H1 (cell line): ENCODE data around the gene CIAO3.

ENCODE experiments used
- POLR2A ChIP-seq, 2 experiments: IDR thresholded peaks; 1 replicate in 1 of 2; 2 replicates in 1 of 2; pipeline ENCODE4 v1.6.1; 2011; ENCODE audit warnings: low read depth in 2 of 2, low read length in 2 of 2, mild to moderate bottlenecking in 2 of 2; ENCODE audit errors: control extremely low read depth in 1 of 2
- RBBP5 ChIP-seq: IDR thresholded peaks from 2 replicates; pipeline ENCODE4 v1.7.1; 2012; ENCODE audit warnings: low read depth, mild to moderate bottlenecking, inconsistent platforms, low read length, moderate library complexity, borderline replicate concordance
- RFX5 ChIP-seq: IDR thresholded peaks from 2 replicates; pipeline ENCODE4 v1.6.1; 2011; ENCODE audit warnings: low read depth, low read length, improper control_type of control experiment, borderline replicate concordance
- TEAD4 ChIP-seq: IDR thresholded peaks from 2 replicates; pipeline ENCODE4 v1.6.1; 2012; ENCODE audit warnings: low read depth, low read length, inconsistent platforms, mixed read lengths
- TF ChIP-seq, protein P1 (sequence below), 3 experiments: IDR thresholded peaks; 1 replicate in 2 of 3; 2 replicates in 1 of 3; pipeline versions ENCODE4 v1.5.1 to v1.6.1; 2011; ENCODE audit warnings: low read length in 3 of 3, mild to moderate bottlenecking in 3 of 3, inconsistent platforms in 2 of 3, low read depth in 1 of 3, moderate library complexity in 1 of 3; ENCODE audit not compliant: insufficient read depth in 1 of 3; ENCODE audit errors: control extremely low read depth in 1 of 3

DNA sequence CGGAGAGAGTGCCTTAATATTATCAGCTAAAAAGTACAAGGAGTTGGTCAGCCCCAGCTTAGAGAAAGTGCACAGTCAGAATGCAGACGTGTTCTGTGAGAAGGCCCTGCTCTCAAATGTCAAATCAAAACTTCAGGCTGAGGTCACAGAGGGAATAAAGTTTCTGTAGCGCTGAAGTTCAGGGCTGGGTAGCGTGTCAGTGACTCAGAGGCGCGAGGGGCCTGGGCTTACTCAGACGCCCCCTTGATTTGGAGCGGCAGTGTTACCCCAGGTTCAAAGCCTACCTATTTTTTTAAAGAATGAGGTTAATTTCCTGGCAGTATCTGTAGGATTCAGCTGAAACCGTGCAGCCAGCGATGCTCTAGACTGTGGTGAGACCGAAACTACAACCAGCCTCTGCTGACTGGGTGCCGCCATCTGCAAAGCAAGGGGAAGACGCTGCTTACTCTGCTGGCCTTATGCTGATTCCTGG lies 4.8 kb downstream of the CIAO3 start:
- no peak for TF ChIP-seq TEAD4
- TF ChIP-seq, protein P1, sequence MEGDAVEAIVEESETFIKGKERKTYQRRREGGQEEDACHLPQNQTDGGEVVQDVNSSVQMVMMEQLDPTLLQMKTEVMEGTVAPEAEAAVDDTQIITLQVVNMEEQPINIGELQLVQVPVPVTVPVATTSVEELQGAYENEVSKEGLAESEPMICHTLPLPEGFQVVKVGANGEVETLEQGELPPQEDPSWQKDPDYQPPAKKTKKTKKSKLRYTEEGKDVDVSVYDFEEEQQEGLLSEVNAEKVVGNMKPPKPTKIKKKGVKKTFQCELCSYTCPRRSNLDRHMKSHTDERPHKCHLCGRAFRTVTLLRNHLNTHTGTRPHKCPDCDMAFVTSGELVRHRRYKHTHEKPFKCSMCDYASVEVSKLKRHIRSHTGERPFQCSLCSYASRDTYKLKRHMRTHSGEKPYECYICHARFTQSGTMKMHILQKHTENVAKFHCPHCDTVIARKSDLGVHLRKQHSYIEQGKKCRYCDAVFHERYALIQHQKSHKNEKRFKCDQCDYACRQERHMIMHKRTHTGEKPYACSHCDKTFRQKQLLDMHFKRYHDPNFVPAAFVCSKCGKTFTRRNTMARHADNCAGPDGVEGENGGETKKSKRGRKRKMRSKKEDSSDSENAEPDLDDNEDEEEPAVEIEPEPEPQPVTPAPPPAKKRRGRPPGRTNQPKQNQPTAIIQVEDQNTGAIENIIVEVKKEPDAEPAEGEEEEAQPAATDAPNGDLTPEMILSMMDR (IDR thresholded peaks at IDR 0.05; ENCODE audit: control extremely low read depth in 1 of 3, insufficient read depth in 1 of 3, low read depth in 1 of 3, low read length in 3 of 3), result no peak
- no peak for TF ChIP-seq RBBP5
- no peak for TF ChIP-seq POLR2A (IDR thresholded peaks at IDR 0.05; ENCODE audit: control extremely low read depth in 1 of 2, low read depth in 2 of 2, low read length in 2 of 2)
- no peak for TF ChIP-seq RFX5
